A172 (cell line): ENCODE measurements around the gene SIK3. TPM values are rescaled to one million over a fixed set of nuclear protein-coding genes. Genes with fewer than 3 reads are reported as not detected.
"Not testable (repeated sequence)": the region's sequence is repeated elsewhere in the genome, so short reads cannot be mapped to it uniquely, and the experiment has no call there.

Source experiments
- DNase-seq: peaks from one replicate; pipeline ENCODE4 v3.0.0-alpha.2; 2015; ENCODE audit warnings: low spot score
- total RNA-seq: library from RNA; depleted of rRNA; stranded (reverse); fragments of >200 nt; shearing (Covaris generic); gene quantifications from 2 replicates; pipeline ENCODE4 v1.2.3, GENCODE V29; 2014; rRNA removed

The SIK3 gene
- total RNA-seq: 4.1 and 6.9 TPM in 2 replicates

- DNase-seq: peak; percentile 46
These were observed at the start of gene SIK3 for GRCh38 chr11:117098269-117099232. TSS of gene SIK3 (minus strand) at chr11:117098428. CDS start at chr11:117098415, 13 bp downstream.

DNA sequence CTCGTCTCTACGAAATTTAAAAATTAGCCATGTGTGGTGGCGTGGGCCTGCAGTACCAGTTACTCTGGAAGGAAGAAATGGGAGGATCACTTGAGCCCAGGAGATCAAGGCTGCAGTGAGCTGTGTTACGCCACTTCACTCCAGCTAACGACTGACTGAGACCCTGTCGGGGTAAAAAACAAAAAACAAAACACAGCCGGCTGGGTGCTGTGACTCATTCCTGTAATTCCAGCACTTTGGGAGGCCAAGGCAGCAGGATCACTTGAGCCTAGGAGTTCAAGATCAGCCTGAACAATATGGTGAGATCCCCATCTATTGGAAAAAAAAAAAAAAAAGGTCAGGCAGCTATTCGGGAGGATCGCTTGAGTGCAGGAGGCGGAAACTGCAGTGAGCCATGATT, 48.3 kb upstream of the SIK3 start:
- DNase-seq: no peak

- peak; percentile 26 for DNase-seq
These were observed 47.1 kb upstream of the SIK3 start for GRCh38 chr11:117145393-117145761.

GRCh38 chr11:117144477-117145392, 46.5 kb upstream of the SIK3 start:
- peak; percentile 50 for DNase-seq

DNA sequence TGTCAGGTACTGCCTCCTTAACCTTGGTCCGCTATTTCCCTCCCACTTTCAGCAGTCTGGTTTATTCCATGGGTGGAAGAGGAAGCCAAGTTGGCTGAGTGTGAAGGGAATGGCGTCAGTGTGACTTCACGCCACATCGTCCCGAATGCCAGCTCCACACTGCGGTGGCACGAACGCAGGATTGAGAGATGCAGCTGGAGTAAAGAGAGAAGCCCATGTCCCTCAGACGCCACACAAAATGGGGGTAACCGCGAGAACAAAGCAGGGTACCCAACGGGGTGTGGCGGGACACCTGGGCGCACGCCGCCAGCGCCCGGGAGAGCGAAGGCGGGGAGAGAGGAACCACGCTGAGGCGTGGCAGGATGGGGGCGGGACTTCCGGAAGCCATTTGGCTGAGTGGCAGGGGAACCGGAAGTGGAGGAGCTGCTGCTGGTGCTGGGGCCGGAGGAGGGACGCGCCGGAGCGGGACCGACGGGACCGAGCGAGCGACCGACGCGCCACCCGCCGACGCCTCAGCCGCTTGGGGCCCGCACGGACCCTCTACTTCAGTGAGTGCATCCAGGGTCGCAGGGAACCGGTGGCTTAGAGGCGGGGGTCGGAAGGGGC, 45.7 kb upstream of the SIK3 start, which contains the start of gene PAFAH1B2:
Gene PAFAH1B2 (plus strand): TSS at position 417 of the 606 bp plus-strand sequence. CDS start 8,161 bp downstream, outside the sequence.
- DNase-seq: peak; percentile 84

- DNase-seq: peak; percentile 43
These were observed 45.2 kb upstream of the SIK3 start for GRCh38 chr11:117143390-117143789.

DNA sequence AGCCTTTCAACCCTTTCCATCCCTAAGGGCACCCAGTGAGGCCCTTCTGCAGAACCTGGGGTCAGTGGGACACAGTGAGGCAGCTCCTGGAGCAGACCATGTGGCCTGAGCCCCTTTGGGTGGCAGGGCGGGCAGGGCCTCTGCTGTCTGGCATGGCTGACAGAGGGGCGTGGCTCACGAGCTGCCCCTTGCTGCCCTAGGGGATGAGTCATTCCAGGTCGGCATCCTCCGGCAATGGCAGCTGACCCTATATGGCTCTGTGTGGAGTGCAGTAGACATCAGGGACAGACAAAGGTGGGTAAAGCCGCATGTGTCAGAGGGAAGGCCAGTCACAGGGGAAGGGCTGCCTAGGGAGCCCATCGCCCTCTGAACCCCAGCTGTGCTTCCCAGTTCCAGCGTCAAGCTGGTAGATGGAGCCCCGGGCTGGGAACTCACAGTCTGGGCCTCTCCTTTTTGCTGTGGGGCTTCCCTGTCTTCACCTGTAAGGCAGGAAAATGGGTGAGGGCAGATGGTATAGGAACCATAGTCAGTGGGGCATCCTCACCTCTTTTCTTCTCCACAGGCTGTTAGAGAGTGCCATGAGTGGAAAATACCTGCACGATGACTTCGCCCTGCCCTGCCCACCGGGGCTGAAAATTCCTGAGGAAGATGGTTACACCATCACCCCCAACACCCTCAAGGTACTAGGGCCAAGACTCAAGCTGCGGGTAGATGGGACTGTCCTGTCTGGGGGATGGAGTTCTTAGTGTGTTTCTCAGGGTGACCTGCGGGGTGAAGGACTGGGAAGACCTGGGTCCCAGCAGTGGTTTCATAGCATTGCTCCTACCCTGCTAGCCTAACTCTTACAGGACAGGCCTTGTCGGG, 39.2 kb upstream of the SIK3 start:
- not testable (repeated sequence) for DNase-seq

- not testable (repeated sequence) for DNase-seq
These were observed 36.8 kb upstream of the SIK3 start for GRCh38 chr11:117134979-117135378.

- DNase-seq: no peak
These were observed 36.2 kb upstream of the SIK3 start for GRCh38 chr11:117134431-117134830.

GRCh38 chr11:117130879-117131278, 32.7 kb upstream of the SIK3 start:
- no peak for DNase-seq

DNA sequence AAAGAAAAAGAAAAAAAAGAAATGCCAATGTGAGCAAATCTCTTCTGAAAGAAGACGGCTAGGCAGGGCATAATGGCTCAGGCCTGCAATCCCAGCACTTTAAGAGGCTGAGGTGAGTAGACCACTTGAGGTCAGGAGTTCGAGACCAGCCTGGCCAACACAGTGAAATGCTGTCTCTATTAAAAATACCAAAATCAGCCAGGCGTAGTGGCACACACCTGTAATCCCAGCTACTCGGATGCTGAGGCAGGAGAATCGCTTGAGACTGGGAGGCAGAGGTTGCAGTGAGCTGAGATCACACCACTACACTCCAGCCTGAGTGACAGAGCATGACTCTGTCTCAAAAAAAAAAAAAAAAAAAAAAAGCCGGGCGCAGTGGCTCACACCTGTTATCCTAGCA, 32.2 kb upstream of the SIK3 start:
- DNase-seq: not testable (repeated sequence)

- DNase-seq: no peak
These were observed 30.1 kb upstream of the SIK3 start for GRCh38 chr11:117128289-117128688.

- no peak for DNase-seq
These were observed 29.1 kb upstream of the SIK3 start for GRCh38 chr11:117127171-117127901.

GRCh38 chr11:117126223-117126965, 28.2 kb upstream of the SIK3 start:
- no peak for DNase-seq

DNA sequence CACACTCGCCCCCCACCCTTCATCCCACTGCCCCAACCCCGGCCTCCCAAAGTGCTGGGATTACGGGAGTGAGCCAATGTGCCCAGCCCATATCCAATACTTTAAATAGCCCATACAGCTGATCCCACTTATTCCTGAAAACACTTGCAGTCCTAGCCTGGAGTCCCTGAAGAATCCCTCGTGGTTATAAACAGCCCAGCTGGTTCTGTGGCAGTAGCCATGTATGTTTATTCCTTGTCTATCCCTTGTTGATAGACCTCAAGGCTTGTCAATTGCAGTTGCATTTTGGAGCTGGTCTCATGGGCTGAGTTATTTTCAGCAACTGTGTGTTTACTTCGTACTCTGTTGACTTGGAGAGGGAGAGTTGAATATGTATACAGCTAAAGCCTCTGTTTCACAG, 24.3 kb upstream of the SIK3 start:
- no peak for DNase-seq

- DNase-seq: no peak
These were observed 22.9 kb upstream of the SIK3 start for GRCh38 chr11:117121176-117121575.

DNA sequence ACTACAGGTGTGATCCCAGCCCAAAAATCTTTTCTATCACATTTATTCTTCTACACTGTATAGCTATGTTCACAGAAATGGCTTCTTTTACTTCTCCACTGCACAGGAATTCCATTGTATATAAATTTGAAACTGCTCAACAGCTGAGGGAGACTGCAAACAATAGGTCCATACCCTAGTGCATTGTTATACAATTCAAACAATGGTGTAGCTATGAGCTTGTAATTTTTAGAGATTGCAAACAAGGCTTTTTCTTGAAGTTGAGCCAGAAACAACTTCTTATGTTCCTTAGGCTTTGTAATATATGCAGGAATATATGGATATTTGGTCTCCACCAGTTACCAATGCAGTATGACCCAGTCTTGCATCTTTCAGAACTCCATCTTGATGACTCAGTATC, 19.5 kb upstream of the SIK3 start:
- no peak for DNase-seq

DNA sequence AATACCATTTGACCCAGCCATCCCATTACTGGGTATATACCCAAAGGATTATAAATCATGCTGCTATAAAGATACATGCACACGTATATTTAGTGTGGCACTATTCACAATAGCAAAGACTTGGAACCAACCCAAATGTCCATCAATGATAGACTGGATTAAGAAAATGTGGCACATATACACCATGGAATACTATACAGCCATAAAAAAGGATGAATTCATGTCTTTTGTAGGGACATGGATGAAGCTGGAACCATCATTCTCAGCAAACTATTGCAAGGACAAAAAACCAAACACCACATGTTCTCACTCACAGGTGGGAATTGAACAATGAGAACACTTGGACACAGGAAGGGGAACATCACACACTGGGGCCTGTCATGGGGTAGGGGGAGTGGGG, 14.7 kb upstream of the SIK3 start:
- not testable (repeated sequence) for DNase-seq

- not testable (repeated sequence) for DNase-seq
These were observed 14.3 kb upstream of the SIK3 start for GRCh38 chr11:117112497-117112896.
